Heart left ventricle (tissue), 13 donors: ENCODE results near the gene IMPDH2.

Source experiments
- CTCF ChIP-seq, 12 donors: fragments of 200-600 bp; sonication (generic) in 4 of 12; IDR thresholded peaks; one replicate each; pipeline versions ENCODE4 v1.5.0 to v1.8.0; 2018 to 2022; ENCODE audit warnings: antibody characterized with exemption in 12 of 12, mild to moderate bottlenecking in 5 of 12
- POLR2A ChIP-seq, 2 donors: fragments of 450-650 bp; IDR thresholded peaks; one replicate each; pipeline ENCODE4 v1.6.1; 2017; ENCODE audit warnings: antibody characterized with exemption in 2 of 2, mild to moderate bottlenecking in 2 of 2, moderate library complexity in 2 of 2
- donor health status: ischemic (EF 13 %, LVEDD 7.1; RV severe dilation, severe dysfunction).
- donor health status: DM: no; HTN: yes; CAD: no.
- donor health status: DM: no; HTN: no; CAD: no.
- donor health status: ischemic (EF 25% LVEDD 6.9; RV normal size, moderate dysfunction).
- donor health status: ischemic (EF 25% LVEDD 5.7; RV mildly dilated, moderate dysfunction).
- donor health status: ischemic (EF 35%, LVEDD 5.7; RV mildly dilated, moderate dysfunction).
- donor health status: nonischemic (EF 11% LVEDD 7.7; RV severe dilation, severe dysfunction).
- donor health status: DM: yes; HTN: yes; CAD: no.
- donor health status: PGD.
- donor health status: ischemic (EF 29% LVEDD 5.4; RV normal size, mild dysfunction).
- donor health status: nonischemic (EF 23%, LVEDD 6.1; RV moderate dilation, normal function).

DNA sequence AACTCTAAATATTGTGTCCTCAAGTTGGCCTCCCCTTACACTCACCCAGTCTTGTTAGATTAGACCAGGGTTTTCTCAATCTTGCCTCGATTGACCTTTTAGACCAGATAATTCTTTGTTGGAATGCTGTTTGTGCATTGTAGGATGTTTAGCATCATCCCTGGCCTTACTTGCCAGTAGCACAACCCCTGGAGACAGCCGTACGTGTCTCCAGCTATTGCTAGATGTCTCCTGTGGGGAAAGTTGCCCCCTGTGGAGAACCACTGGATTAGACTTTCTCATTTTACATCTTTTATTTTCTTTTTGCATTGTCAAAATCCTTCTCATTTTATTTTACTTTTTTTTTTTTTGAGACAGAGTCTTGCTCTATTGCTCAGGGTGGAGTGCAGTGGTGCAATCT lies 19.8 kb downstream of the IMPDH2 start:
- TF ChIP-seq CTCF (IDR thresholded peaks at IDR 0.05) (no peak), POLR2A (IDR thresholded peaks at IDR 0.05) (no peak)
